Vagina (tissue), 2 donors: ENCODE measurements around the gene BLNK. TPM values are rescaled to one million over a fixed set of nuclear protein-coding genes. Genes with fewer than 3 reads are reported as not detected.

Experiments
- DNase-seq, 2 donors: peaks; one replicate each; pipeline ENCODE4 v3.0.0-alpha.2; 2017; ENCODE audit errors: extremely low spot score in 2 of 2
- H3K27ac ChIP-seq: fragments of 200-600 bp; sonication (generic); one replicate; pipeline ENCODE4 v1.5.1; 2019
- H3K27me3 ChIP-seq: fragments of 200-600 bp; sonication (generic); one replicate; pipeline ENCODE4 v1.5.1; 2019
- H3K36me3 ChIP-seq, 2 donors: fragments of 200-600 bp; sonication (generic); one replicate each; pipeline ENCODE4 v1.5.1; 2017 to 2019
- H3K4me1 ChIP-seq: fragments of 200-600 bp; sonication (generic); one replicate; pipeline ENCODE4 v1.5.1; 2019
- H3K4me3 ChIP-seq, 2 donors: fragments of 200-600 bp; sonication (generic); 1 replicate in 1 of 2; 2 replicates in 1 of 2; pipeline ENCODE4 v1.5.1; 2016 to 2019
- H3K9me3 ChIP-seq: fragments of 200-600 bp; sonication (generic); one replicate; pipeline ENCODE4 v1.5.1; 2019
- POLR2A ChIP-seq, 2 donors: fragments of 450-650 bp; IDR thresholded peaks; one replicate each; pipeline ENCODE4 v1.6.1; 2017; ENCODE audit warnings: antibody characterized with exemption in 2 of 2, mild to moderate bottlenecking in 2 of 2, moderate library complexity in 2 of 2
- POLR2AphosphoS5 ChIP-seq, 2 donors: sonication (generic); formaldehyde crosslinking; IDR thresholded peaks; one replicate each; pipeline ENCODE4 v1.9.0; 2017; ENCODE audit warnings: antibody characterized with exemption in 2 of 2, mild to moderate bottlenecking in 2 of 2, low read depth in 1 of 2; ENCODE audit not compliant: insufficient read depth in 1 of 2
- intact Hi-C: fragments of 100-400 bp; cut with DNase I; formaldehyde crosslinking; loops from one replicate; pipeline ENCODE4 v1.15.1; 2023
- total RNA-seq: library from RNA; depleted of rRNA; stranded (reverse); fragments of >200 nt; gene quantifications from one replicate; pipeline ENCODE4 v1.2.3, GENCODE V29; 2016
- TF ChIP-seq, protein P1 (sequence below), 3 experiments: fragments of 450-650 bp in 2 of 3; fragments of 200-600 bp in 1 of 3; sonication (generic) in 1 of 3; IDR thresholded peaks; one replicate each; pipeline ENCODE4 v1.5.1; 2017 to 2019; ENCODE audit warnings: antibody characterized with exemption in 3 of 3, mild to moderate bottlenecking in 2 of 3, moderate library complexity in 2 of 3

The BLNK gene
- total RNA-seq, 1 donor from 2014 or later = 8.8 TPM

DNA sequence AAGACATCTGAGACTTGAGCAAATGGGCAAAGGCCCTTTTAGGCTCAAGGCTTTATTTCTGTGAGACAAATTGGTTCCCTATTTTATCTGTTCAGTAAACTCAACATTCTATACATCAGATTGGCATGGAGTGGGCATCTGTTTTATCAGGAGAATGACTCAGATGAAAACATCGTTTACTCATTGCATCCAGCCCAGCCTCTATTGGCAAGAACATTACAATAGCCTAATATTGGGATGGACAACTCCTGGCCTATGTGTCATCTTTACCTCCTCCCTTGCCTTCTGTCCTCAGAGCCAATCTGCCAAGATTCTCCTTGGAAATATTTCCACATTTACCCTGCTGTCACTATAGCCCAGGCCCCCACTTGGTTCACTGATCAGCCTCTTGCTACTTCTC, 5.5 kb upstream of the BLNK start:
- Histone ChIP-seq H3K9me3 (no peaks in the 10 kb centered on the region), H3K4me1 (peaks cover 17% of the 10 kb centered on the region), H3K4me3 (no peak overlapping the region), H3K27ac (no peak overlapping the region), H3K27me3 (no peaks in the 10 kb centered on the region), H3K36me3 (no peaks in the 10 kb centered on the region)
- TF ChIP-seq, protein P1, sequence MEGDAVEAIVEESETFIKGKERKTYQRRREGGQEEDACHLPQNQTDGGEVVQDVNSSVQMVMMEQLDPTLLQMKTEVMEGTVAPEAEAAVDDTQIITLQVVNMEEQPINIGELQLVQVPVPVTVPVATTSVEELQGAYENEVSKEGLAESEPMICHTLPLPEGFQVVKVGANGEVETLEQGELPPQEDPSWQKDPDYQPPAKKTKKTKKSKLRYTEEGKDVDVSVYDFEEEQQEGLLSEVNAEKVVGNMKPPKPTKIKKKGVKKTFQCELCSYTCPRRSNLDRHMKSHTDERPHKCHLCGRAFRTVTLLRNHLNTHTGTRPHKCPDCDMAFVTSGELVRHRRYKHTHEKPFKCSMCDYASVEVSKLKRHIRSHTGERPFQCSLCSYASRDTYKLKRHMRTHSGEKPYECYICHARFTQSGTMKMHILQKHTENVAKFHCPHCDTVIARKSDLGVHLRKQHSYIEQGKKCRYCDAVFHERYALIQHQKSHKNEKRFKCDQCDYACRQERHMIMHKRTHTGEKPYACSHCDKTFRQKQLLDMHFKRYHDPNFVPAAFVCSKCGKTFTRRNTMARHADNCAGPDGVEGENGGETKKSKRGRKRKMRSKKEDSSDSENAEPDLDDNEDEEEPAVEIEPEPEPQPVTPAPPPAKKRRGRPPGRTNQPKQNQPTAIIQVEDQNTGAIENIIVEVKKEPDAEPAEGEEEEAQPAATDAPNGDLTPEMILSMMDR (IDR thresholded peaks at IDR 0.05) = no peak
- TF ChIP-seq POLR2AphosphoS5 (IDR thresholded peaks at IDR 0.05; ENCODE audit: insufficient read depth in 1 of 2, low read depth in 1 of 2) = no peak
- no peak for TF ChIP-seq POLR2A (IDR thresholded peaks at IDR 0.05)
- intact Hi-C loops = no loop called here
- DNase-seq = peak in 1 of 2 donors; percentile 10

DNA sequence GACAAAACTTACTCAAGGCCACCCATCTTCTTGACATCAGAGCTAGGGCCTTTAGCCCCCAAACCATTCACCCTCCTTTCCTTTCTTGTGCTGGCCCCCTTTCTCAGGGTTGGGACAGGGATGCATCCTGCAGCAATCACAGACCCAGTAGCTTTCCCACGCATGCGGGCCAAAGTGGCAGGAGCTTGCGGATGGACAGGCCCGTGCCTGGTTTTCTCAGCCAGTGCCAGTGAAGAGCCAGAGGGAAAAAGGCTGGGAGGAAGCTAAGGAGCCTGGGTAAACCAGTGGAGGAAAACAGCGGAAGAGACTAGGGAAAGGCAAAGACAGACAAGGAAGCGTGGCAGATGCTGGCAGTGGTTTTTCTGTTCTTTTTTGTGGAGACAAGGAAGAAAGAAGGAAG, 5.1 kb upstream of the BLNK start:
- Histone ChIP-seq H3K4me1 (peaks cover 19% of the 10 kb centered on the region), H3K36me3 (no peaks in the 10 kb centered on the region), H3K27ac (no peak overlapping the region), H3K4me3 (no peak overlapping the region), H3K27me3 (no peaks in the 10 kb centered on the region), H3K9me3 (no peaks in the 10 kb centered on the region)
- TF ChIP-seq POLR2AphosphoS5 (IDR thresholded peaks at IDR 0.05; ENCODE audit: insufficient read depth in 1 of 2, low read depth in 1 of 2) = no peak
- TF ChIP-seq, protein P1 (IDR thresholded peaks at IDR 0.05) = no peak
- TF ChIP-seq POLR2A (IDR thresholded peaks at IDR 0.05) = no peak
- intact Hi-C loops = no loop called here
- peak in 1 of 2 donors; percentile 71 for DNase-seq

DNA sequence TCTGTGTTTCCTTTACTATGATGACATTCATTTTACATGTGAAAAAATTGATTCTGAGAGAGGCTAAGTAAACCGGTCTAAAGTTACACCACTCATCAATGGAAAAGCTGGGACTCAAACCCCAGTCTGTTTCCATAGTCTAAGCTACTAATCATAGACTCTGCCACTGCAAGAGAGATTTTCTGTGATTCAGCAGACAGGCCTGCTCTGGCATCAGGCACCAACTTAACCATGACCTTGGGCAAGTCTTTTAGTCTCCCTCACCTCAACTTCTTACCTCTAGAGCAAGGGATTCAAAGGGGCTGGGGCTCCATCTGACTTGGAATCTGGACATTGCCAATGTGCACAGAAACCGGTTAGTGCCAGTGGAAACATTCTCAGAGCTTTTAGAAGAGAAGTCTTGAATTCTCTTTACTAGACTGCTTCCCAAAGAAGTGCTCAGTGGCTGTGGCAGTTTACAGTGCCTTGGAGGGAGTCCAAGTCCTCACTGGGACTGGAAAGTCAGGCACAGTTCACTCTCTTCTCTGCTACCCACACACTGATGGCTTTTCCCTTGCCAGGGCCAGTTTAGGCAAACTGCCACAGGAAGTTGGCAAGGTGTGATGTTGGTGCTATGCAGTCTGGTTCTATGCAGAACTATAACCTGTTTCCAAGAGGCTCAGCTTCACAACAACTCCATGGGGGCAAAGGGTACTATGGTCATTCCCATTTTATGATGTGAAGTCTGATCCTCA, 4.5 kb upstream of the BLNK start:
- Histone ChIP-seq H3K27ac (no peak overlapping the region), H3K4me3 (no peak overlapping the region), H3K27me3 (no peaks in the 10 kb centered on the region), H3K9me3 (no peaks in the 10 kb centered on the region), H3K4me1 (peaks cover 19% of the 10 kb centered on the region), H3K36me3 (no peaks in the 10 kb centered on the region)
- TF ChIP-seq POLR2AphosphoS5 (IDR thresholded peaks at IDR 0.05; ENCODE audit: insufficient read depth in 1 of 2, low read depth in 1 of 2) (no peak), POLR2A (IDR thresholded peaks at IDR 0.05) (no peak)
- TF ChIP-seq, protein P1 (IDR thresholded peaks at IDR 0.05) = no peak
- intact Hi-C loops = no loop called here
- DNase-seq = peak in 1 of 2 donors; percentile 60

DNA sequence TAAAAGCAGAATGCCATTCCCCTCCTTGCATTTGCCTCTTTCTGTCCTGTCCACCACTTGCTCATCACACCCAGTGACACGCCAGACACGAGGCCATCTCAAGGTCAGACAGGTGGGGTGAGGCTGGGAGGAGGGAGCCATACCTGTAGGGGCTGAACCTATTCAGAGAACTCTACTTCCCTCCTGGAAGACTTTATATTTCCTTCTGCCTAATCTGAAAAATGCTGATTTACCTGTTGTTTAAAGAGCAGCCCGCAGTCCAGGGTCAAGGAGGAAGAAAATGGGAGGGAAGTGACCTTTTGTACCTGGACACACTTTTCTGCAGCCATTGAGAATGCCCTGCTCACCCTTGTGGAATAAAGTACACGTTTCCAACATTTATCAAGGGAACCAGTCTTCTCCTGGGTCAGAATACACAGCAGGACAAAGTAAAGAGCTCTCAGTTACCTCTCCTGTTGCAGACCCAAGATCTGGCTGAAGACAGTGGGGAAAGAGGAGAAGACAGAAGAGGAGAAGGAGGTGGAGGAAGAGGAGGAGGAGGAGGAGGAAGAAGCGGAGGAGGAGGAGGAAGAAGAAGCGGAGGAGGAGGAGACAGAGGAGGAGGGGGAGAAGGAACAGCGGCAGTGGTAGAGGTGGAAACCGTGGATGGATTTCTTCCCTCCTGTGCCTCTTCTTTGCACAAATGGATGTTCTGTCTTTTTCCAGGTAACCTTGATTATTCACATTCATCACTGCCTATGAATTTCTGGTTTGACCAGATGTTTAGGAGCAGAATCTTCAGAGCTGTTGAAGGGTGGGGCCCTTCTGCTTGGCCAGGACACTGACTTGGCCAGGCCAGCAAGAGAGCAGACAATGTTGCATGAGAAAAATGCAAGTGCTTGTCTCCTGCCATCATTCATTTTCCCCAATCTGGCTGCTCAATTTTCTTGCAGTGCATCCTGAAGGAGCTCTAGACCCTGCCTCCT, 1.2 kb upstream of the BLNK start:
- TF ChIP-seq POLR2AphosphoS5 (IDR thresholded peaks at IDR 0.05; ENCODE audit: insufficient read depth in 1 of 2, low read depth in 1 of 2) (peak in 1 of 2 donors; percentile 63), POLR2A (IDR thresholded peaks at IDR 0.05) (no peak)
- TF ChIP-seq, protein P1 (IDR thresholded peaks at IDR 0.05) = no peak
- H3K4me3 ChIP-seq = no peak overlapping the region
- no peaks in the 10 kb centered on the region for H3K36me3 ChIP-seq
- H3K9me3 ChIP-seq = no peaks in the 10 kb centered on the region
- intact Hi-C loops = no loop called here
- H3K27ac ChIP-seq = peak overlapping the region; percentile 1
- H3K27me3 ChIP-seq = no peaks in the 10 kb centered on the region
- DNase-seq = peak in 1 of 2 donors; percentile 83
- H3K4me1 ChIP-seq = peaks cover 19% of the 10 kb centered on the region
